ENCODE results near the gene HDAC11. TPM values are rescaled to one million over a fixed set of nuclear protein-coding genes. Genes with fewer than 3 reads are reported as not detected.

HDAC11 gene
- total and polyA plus RNA-seq, 4 experiments from 2014 or later: 5.0 to 8.8 (median 7.4) TPM

- no peaks in the 10 kb centered on the region for H3K36me3 ChIP-seq (ENCODE audit: insufficient read depth, low read length)
- H3K4me3 Mint-ChIP-seq: no peak overlapping the region
- no peaks in the 10 kb centered on the region for H3K27me3 ChIP-seq (ENCODE audit: insufficient read depth, low read length)
- H3K9me3 Mint-ChIP-seq: no peaks in the 10 kb centered on the region
- no peaks in the 10 kb centered on the region for H3K4me1 ChIP-seq (ENCODE audit: insufficient read depth, low read length)
- ChIA-PET POLR2A (ENCODE audit: partially characterized antibody) (no interaction called here), CTCF (ENCODE audit: partially characterized antibody) (interaction anchor here (0.6 to 1.2 kb wide), 2 partner anchors 13 to 417 kb away, joined by 3 read pairs; no protein-coding TSS in a partner anchor)
- H3K27ac Mint-ChIP-seq: no peak overlapping the region
- intact Hi-C loops (cut with micrococcal nuclease): no loop called here
- H3K4me1 Mint-ChIP-seq: no peaks in the 10 kb centered on the region
- DNase-seq: no peak
- no peaks in the 10 kb centered on the region for H3K36me3 Mint-ChIP-seq
- H3K27ac ChIP-seq (ENCODE audit: low read depth, low read length): no peak overlapping the region
- H3K27me3 Mint-ChIP-seq: no peaks in the 10 kb centered on the region
- H3K9me3 ChIP-seq (ENCODE audit: control insufficient read depth in 1 of 2, low read length in 2 of 2): no peaks in the 10 kb centered on the region
- H3K4me3 ChIP-seq (ENCODE audit: low read length in 2 of 2): no peak overlapping the region
These were observed 29.1 kb downstream of the HDAC11 start for GRCh38 chr3:13509059-13509815.

GRCh38 chr3:13509816-13510192 lies 29.7 kb downstream of the HDAC11 start:
- no peaks in the 10 kb centered on the region for H3K9me3 Mint-ChIP-seq
- Histone ChIP-seq H3K36me3 (ENCODE audit: insufficient read depth, low read length) (no peaks in the 10 kb centered on the region), H3K27me3 (ENCODE audit: insufficient read depth, low read length) (no peaks in the 10 kb centered on the region), H3K27ac (ENCODE audit: low read depth, low read length) (no peak overlapping the region), H3K9me3 (ENCODE audit: control insufficient read depth in 1 of 2, low read length in 2 of 2) (no peaks in the 10 kb centered on the region), H3K4me3 (ENCODE audit: low read length in 2 of 2) (no peak overlapping the region), H3K4me1 (ENCODE audit: insufficient read depth, low read length) (no peaks in the 10 kb centered on the region)
- H3K4me1 Mint-ChIP-seq: no peaks in the 10 kb centered on the region
- no peaks in the 10 kb centered on the region for H3K36me3 Mint-ChIP-seq
- no peak overlapping the region for H3K4me3 Mint-ChIP-seq
- no peak overlapping the region for H3K27ac Mint-ChIP-seq
- ChIA-PET CTCF (ENCODE audit: partially characterized antibody) (interaction anchor here (0.6 to 1.2 kb wide), 2 partner anchors 14 to 418 kb away, joined by 3 read pairs; no protein-coding TSS in a partner anchor), POLR2A (ENCODE audit: partially characterized antibody) (no interaction called here)
- intact Hi-C loops (cut with micrococcal nuclease): no loop called here
- no peak for DNase-seq
- no peaks in the 10 kb centered on the region for H3K27me3 Mint-ChIP-seq

GRCh38 chr3:13512451-13512850 lies 32.3 kb downstream of the HDAC11 start:
- H3K36me3 Mint-ChIP-seq: no peaks in the 10 kb centered on the region
- intact Hi-C loops (cut with micrococcal nuclease): no loop called here
- H3K36me3 ChIP-seq (ENCODE audit: insufficient read depth, low read length): no peaks in the 10 kb centered on the region
- H3K4me3 Mint-ChIP-seq: no peak overlapping the region
- no peaks in the 10 kb centered on the region for H3K4me1 ChIP-seq (ENCODE audit: insufficient read depth, low read length)
- peaks cover 0 to 2% of the 10 kb centered on the region in 2 donors for H3K27me3 Mint-ChIP-seq
- no peaks in the 10 kb centered on the region for H3K9me3 Mint-ChIP-seq
- H3K9me3 ChIP-seq (ENCODE audit: control insufficient read depth in 1 of 2, low read length in 2 of 2): no peaks in the 10 kb centered on the region
- no peak overlapping the region for H3K27ac Mint-ChIP-seq
- no peaks in the 10 kb centered on the region for H3K4me1 Mint-ChIP-seq
- no peak for DNase-seq
- POLR2A ChIA-PET (ENCODE audit: partially characterized antibody): no interaction called here
- H3K27ac ChIP-seq (ENCODE audit: low read depth, low read length): no peak overlapping the region
- CTCF ChIA-PET (ENCODE audit: partially characterized antibody): no interaction called here
- no peaks in the 10 kb centered on the region for H3K27me3 ChIP-seq (ENCODE audit: insufficient read depth, low read length)
- H3K4me3 ChIP-seq (ENCODE audit: low read length in 2 of 2): no peak overlapping the region

- no peak overlapping the region for H3K4me3 ChIP-seq (ENCODE audit: low read length in 2 of 2)
- ChIA-PET CTCF (ENCODE audit: partially characterized antibody) (no interaction called here), POLR2A (ENCODE audit: partially characterized antibody) (no interaction called here)
- H3K9me3 Mint-ChIP-seq: no peaks in the 10 kb centered on the region
- no peaks in the 10 kb centered on the region for H3K4me1 ChIP-seq (ENCODE audit: insufficient read depth, low read length)
- H3K4me3 Mint-ChIP-seq: no peak overlapping the region
- H3K27ac ChIP-seq (ENCODE audit: low read depth, low read length): no peak overlapping the region
- H3K27ac Mint-ChIP-seq: no peak overlapping the region
- DNase-seq: no peak
- peaks cover 0 to 2% of the 10 kb centered on the region in 2 donors for H3K27me3 Mint-ChIP-seq
- H3K36me3 Mint-ChIP-seq: no peaks in the 10 kb centered on the region
- no peaks in the 10 kb centered on the region for H3K4me1 Mint-ChIP-seq
- no peaks in the 10 kb centered on the region for H3K27me3 ChIP-seq (ENCODE audit: insufficient read depth, low read length)
- no peaks in the 10 kb centered on the region for H3K36me3 ChIP-seq (ENCODE audit: insufficient read depth, low read length)
- no peaks in the 10 kb centered on the region for H3K9me3 ChIP-seq (ENCODE audit: control insufficient read depth in 1 of 2, low read length in 2 of 2)
- intact Hi-C loops (cut with micrococcal nuclease): no loop called here
These were observed 33.2 kb downstream of the HDAC11 start for GRCh38 chr3:13513051-13513912.

- Mint-ChIP-seq H3K36me3 (no peaks in the 10 kb centered on the region), H3K27me3 (peaks cover 0 to 2% of the 10 kb centered on the region in 2 donors), H3K27ac (no peak overlapping the region), H3K9me3 (no peaks in the 10 kb centered on the region), H3K4me3 (no peak overlapping the region), H3K4me1 (no peaks in the 10 kb centered on the region)
- POLR2A ChIA-PET (ENCODE audit: partially characterized antibody): no interaction called here
- H3K27ac ChIP-seq (ENCODE audit: low read depth, low read length): no peak overlapping the region
- no peaks in the 10 kb centered on the region for H3K9me3 ChIP-seq (ENCODE audit: control insufficient read depth in 1 of 2, low read length in 2 of 2)
- no peak for DNase-seq
- H3K36me3 ChIP-seq (ENCODE audit: insufficient read depth, low read length): no peaks in the 10 kb centered on the region
- H3K4me3 ChIP-seq (ENCODE audit: low read length in 2 of 2): no peak overlapping the region
- CTCF ChIA-PET (ENCODE audit: partially characterized antibody): no interaction called here
- intact Hi-C loops (cut with micrococcal nuclease): no loop called here
- H3K4me1 ChIP-seq (ENCODE audit: insufficient read depth, low read length): no peaks in the 10 kb centered on the region
- H3K27me3 ChIP-seq (ENCODE audit: insufficient read depth, low read length): no peaks in the 10 kb centered on the region
These were observed 33.9 kb downstream of the HDAC11 start for GRCh38 chr3:13513913-13514517.

GRCh38 chr3:13514639-13515435 lies 34.7 kb downstream of the HDAC11 start:
- no peak for DNase-seq
- ChIA-PET CTCF (ENCODE audit: partially characterized antibody) (no interaction called here), POLR2A (ENCODE audit: partially characterized antibody) (no interaction called here)
- Mint-ChIP-seq H3K4me3 (no peak overlapping the region), H3K4me1 (no peaks in the 10 kb centered on the region), H3K36me3 (no peaks in the 10 kb centered on the region), H3K27me3 (peaks cover 0 to 2% of the 10 kb centered on the region in 2 donors), H3K9me3 (no peaks in the 10 kb centered on the region), H3K27ac (no peak overlapping the region)
- Histone ChIP-seq H3K4me1 (ENCODE audit: insufficient read depth, low read length) (no peaks in the 10 kb centered on the region), H3K36me3 (ENCODE audit: insufficient read depth, low read length) (no peaks in the 10 kb centered on the region), H3K4me3 (ENCODE audit: low read length in 2 of 2) (no peak overlapping the region), H3K27ac (ENCODE audit: low read depth, low read length) (no peak overlapping the region), H3K9me3 (ENCODE audit: control insufficient read depth in 1 of 2, low read length in 2 of 2) (no peaks in the 10 kb centered on the region), H3K27me3 (ENCODE audit: insufficient read depth, low read length) (no peaks in the 10 kb centered on the region)
- intact Hi-C loops (cut with micrococcal nuclease): no loop called here
